Mucosa of descending colon (tissue), 3 donors: ENCODE data around the gene ST6GAL2. TPM values are rescaled to one million over a fixed set of nuclear protein-coding genes. Genes with fewer than 3 reads are reported as not detected.
A peak's percentile ranks its signal among the peaks of the same experiment; 100 is the strongest.

Source experiments
- ATAC-seq: fragments of 200-7000 bp; cut with Tn5 transposase; one replicate; pipeline ENCODE4 v1.9.1; 2020; ENCODE audit warnings: mild to moderate bottlenecking, moderate library complexity
- DNase-seq, 3 donors: peaks; one replicate each; pipeline ENCODE4 v3.0.0-alpha.2; 2020
- H3K36me3 ChIP-seq: fragments of 200-600 bp; one replicate; pipeline ENCODE4 v1.8.0; 2021; ENCODE audit warnings: low read depth, mild to moderate bottlenecking
- H3K4me1 ChIP-seq: fragments of 200-600 bp; one replicate; pipeline ENCODE4 v1.8.0; 2021; ENCODE audit warnings: low read depth, mild to moderate bottlenecking
- H3K4me3 ChIP-seq: fragments of 200-600 bp; one replicate; pipeline ENCODE4 v1.8.0; 2021; ENCODE audit warnings: mild to moderate bottlenecking
- H3K9me3 ChIP-seq: fragments of 200-600 bp; one replicate; pipeline ENCODE4 v1.8.0; 2021; ENCODE audit warnings: mild to moderate bottlenecking
- CTCF ChIP-seq: fragments of 200-600 bp; IDR thresholded peaks from one replicate; pipeline ENCODE4 v1.8.0; 2022; ENCODE audit warnings: antibody characterized with exemption, mild to moderate bottlenecking
- intact Hi-C, 2 donors: fragments of 100-400 bp; cut with DNase I in 1 of 2; cut with micrococcal nuclease in 1 of 2; formaldehyde crosslinking; loops; one replicate each; pipeline versions ENCODE4 v1.11.0 to v1.11.1; 2022; cut with DNase I, micrococcal nuclease
- total RNA-seq, 3 donors: library from RNA; stranded (reverse); fragmentation: NEBNext Ultra II Directional in 2 of 3; extraction: Animal tissue kit (Norgen Biotek cat#: 25700) in 2 of 3; gene quantifications; one replicate each; pipeline versions ENCODE4 v1.2.1 to v1.2.4, GENCODE V29; 2021 to 2023
- donor health status: DM: no; HTN: no; CAD: no; lungs with moderate emphysema.
- donor health status: DM: no; HTN: no; CAD: no.
- donor health status: DM: no; HTN: yes; CAD: no.

The ST6GAL2 gene
- total RNA-seq, 3 donors from 2014 or later = 0.20 to 3.2 (median 1.2) TPM

DNA sequence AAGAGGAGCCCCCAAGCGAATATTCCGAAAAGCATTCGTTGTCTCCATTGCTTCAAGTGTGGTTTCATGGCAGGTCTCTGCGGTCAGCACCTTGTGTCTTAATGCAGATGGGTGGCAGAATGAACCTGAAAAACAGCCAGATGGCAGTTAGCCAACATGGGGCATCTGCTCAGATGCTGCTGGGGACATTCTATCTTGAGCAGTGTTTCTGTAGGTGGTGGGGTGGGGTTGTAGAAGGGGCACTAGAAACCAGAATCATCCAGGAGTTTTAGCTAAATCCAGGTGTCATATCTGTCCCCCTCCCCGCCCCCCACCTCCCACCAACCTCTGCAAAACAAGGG is 42.1 kb downstream of the ST6GAL2 start:
- Histone ChIP-seq H3K4me1 (no peaks in the 10 kb centered on the region), H3K9me3 (no peaks in the 10 kb centered on the region), H3K4me3 (no peak overlapping the region), H3K36me3 (no peaks in the 10 kb centered on the region)
- intact Hi-C loops = no loop called here
- TF ChIP-seq CTCF = no peak
- DNase-seq (no peak), ATAC-seq (no peak)

DNA sequence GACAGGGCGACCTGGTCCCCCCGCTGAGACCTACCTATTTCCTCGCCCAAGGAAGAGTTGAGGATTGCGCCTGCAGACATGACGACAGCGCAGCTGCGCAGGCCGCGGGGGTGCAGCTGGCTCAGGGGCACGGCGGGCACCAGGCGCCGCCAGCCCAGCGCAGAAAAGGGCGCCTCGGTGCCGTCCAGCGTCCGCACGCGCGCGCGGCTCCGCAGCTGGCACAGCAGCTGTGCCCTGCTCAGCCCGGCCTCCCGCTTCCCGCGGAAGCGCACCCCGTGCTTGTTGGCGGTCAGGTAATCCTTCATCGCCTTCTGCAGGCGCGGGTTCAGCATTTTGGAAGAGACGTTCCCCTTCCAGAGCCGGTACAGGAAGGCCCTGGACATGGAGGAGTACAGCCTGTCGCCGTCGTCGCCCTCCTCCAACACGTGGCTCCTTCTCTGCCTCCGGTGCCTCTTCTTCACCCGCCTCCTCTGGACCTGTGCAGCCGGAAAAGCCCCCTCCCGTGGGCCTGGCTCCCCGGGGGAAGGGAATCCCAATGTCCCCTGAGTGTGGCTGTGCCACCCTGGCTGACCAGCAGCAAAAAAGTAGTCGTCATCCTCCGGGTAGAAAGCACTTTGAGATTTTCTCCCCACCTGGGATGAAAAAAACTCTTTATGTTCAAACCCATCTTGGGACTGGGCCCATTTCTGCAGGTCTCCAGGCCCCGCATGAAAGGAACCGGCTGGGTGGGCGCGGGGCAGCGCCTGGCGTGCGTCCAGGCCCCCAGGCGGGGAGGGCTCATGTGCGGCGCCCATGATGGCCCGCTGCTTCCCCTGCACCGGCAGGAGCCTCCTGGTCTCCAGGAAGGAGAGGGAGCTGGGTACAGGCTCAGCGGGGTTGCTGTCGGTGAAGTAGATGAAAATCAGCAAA is 42.7 kb downstream of the ST6GAL2 start:
- intact Hi-C loops = no loop called here
- Histone ChIP-seq H3K4me1 (no peaks in the 10 kb centered on the region), H3K4me3 (no peak overlapping the region), H3K9me3 (no peaks in the 10 kb centered on the region), H3K36me3 (no peaks in the 10 kb centered on the region)
- no peak for ATAC-seq
- TF ChIP-seq CTCF = no peak
- DNase-seq = no peak

- no peak for TF ChIP-seq CTCF
- DNase-seq (no peak), ATAC-seq (peak; percentile 47)
- Histone ChIP-seq H3K4me1 (no peaks in the 10 kb centered on the region), H3K36me3 (no peaks in the 10 kb centered on the region), H3K9me3 (no peaks in the 10 kb centered on the region), H3K4me3 (no peak overlapping the region)
- intact Hi-C loops = no loop called here
These were observed 43.9 kb downstream of the ST6GAL2 start for GRCh38 chr2:106841886-106842645.

- Histone ChIP-seq H3K9me3 (no peaks in the 10 kb centered on the region), H3K4me3 (no peak overlapping the region), H3K4me1 (no peaks in the 10 kb centered on the region), H3K36me3 (no peaks in the 10 kb centered on the region)
- no peak for TF ChIP-seq CTCF
- no peak for DNase-seq
- intact Hi-C loops = no loop called here
- no peak for ATAC-seq
These were observed 45.1 kb downstream of the ST6GAL2 start for GRCh38 chr2:106840818-106841217.

- H3K36me3 ChIP-seq = no peaks in the 10 kb centered on the region
- no peak for TF ChIP-seq CTCF
- intact Hi-C loops = no loop called here
- H3K4me3 ChIP-seq = no peak overlapping the region
- ATAC-seq (no peak), DNase-seq (no peak)
- no peaks in the 10 kb centered on the region for H3K4me1 ChIP-seq
- no peaks in the 10 kb centered on the region for H3K9me3 ChIP-seq
These were observed 45.9 kb downstream of the ST6GAL2 start for GRCh38 chr2:106839849-106840595.
